ENCODE measurements around the gene SLC7A1. TPM values are rescaled to one million over a fixed set of nuclear protein-coding genes. Genes with fewer than 3 reads are reported as not detected.
A peak's percentile ranks its signal among the peaks of the same experiment; 100 is the strongest.

Gene SLC7A1
- total RNA-seq, 1 donor from 2014 or later, result 27.5 TPM

GRCh38 chr13:29561918-29562317 lies 33.6 kb downstream of the SLC7A1 start:
- no peak for DNase-seq (ENCODE audit: low spot score)

- DNase-seq (ENCODE audit: low spot score), result no peak
Measured at GRCh38 chr13:29556742-29557141, 38.7 kb downstream of the SLC7A1 start.

GRCh38 chr13:29551214-29551613 lies 44.3 kb downstream of the SLC7A1 start:
- no peak for DNase-seq (ENCODE audit: low spot score)

DNA sequence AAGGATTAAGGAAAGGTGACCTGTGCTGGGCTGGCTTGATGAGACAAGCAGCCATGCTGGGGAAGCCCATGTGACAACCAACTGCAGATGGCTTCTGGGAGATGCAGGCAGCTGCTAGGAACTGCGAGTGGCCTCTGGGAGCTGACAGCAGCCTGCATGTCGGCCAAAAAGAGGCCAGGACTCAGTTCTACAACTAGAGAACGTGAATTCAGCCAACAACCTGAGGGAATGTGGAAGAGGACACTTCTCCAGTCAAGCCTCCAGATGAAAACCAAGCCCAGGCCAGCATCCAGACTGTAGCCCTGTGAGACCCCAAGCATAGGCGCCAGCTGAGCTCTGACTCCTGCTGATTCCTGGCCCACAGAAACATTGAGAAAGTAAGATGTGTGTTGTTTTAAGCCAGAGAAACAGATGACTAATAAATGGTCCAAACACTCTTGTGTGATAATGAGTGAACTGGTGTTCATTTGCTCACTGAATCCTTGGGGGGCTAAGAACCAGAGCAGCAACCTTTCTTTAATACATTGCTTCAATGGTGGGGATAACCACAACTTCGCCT lies 45.0 kb downstream of the SLC7A1 start:
- DNase-seq (ENCODE audit: low spot score), result no peak

- DNase-seq (ENCODE audit: low spot score), result peak; percentile 75
Measured at GRCh38 chr13:29548722-29549121, 46.8 kb downstream of the SLC7A1 start.

DNA sequence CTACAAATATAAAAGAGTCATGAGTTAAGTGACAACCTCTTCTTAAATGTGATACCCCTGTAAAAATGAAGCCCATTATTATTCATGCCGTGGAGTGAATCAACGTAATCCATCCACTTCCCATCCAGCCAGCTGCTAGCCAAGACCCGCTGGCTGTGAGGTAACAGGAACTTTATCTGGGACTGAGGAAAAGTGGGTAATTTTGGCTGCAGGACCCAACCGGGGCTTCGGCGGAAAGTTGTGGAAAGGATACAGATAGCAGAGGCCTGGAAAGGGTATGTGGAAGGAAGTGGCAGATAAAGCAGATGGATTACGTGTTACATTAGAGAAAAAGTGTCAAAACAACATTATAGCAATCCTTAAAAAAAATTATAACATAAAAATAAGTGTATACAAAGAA lies 48.3 kb downstream of the SLC7A1 start:
- DNase-seq (ENCODE audit: low spot score), result no peak

GRCh38 chr13:29546662-29547061 lies 48.8 kb downstream of the SLC7A1 start:
- DNase-seq (ENCODE audit: low spot score), result no peak

- no peak for DNase-seq (ENCODE audit: low spot score)
Measured at GRCh38 chr13:29545988-29546387, 49.5 kb downstream of the SLC7A1 start.

GRCh38 chr13:29543230-29544215 lies 52.0 kb downstream of the SLC7A1 start:
- no peak for DNase-seq (ENCODE audit: low spot score)

- DNase-seq (ENCODE audit: low spot score), result no peak
Measured at GRCh38 chr13:29542381-29542780, 53.1 kb downstream of the SLC7A1 start.

GRCh38 chr13:29541400-29541799 lies 54.1 kb downstream of the SLC7A1 start:
- DNase-seq (ENCODE audit: low spot score), result no peak

GRCh38 chr13:29540799-29541198 lies 54.7 kb downstream of the SLC7A1 start:
- DNase-seq (ENCODE audit: low spot score), result no peak

GRCh38 chr13:29540334-29540733 lies 55.2 kb downstream of the SLC7A1 start:
- DNase-seq (ENCODE audit: low spot score), result no peak

GRCh38 chr13:29539856-29540255 lies 55.6 kb downstream of the SLC7A1 start:
- no peak for DNase-seq (ENCODE audit: low spot score)

- no peak for DNase-seq (ENCODE audit: low spot score)
Measured at GRCh38 chr13:29538652-29539040, 56.8 kb downstream of the SLC7A1 start.

DNA sequence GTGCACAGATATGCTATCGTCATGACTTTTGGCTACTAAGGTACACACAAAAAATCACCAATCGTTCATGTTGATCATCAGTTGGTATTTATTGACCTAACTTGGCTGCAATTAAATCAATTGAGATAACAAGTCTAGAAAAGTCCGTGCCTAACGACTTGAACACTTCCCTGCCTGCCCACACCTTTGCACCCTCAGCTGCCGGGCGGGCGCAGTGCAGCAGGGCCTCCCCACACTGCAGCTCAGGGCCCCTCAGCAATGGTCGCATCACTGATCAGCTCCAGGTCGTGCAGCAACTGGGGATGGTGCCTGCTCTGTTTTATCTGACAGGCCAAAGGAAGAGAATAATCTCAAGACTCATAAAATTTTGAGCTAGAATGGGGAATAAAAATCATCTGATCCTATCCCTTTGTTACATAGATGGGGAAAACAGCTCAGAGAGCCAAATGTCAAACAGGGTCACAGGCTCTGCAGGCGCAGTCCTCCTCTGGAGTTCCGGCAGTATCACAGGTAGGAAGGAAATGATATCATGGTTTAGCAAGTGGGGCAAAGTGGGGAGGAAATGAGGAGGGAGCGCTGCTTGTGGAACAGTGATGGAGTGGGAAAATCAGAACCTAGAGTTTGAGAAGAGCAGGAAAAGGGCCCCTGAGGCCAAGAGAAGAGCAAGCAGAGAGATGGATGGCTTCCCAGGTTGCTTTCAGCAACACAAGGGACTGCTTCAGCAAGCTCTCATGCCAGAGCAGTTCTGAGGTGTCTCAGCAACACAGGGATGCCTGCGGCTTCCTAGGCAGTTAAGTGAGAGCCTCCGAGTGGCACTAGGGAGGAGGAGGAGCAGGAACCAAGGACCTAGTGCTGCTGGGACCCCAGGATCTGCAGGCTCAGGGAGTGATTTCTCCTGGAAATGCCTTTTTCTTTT lies 57.5 kb downstream of the SLC7A1 start:
- DNase-seq (ENCODE audit: low spot score), result no peak

DNA sequence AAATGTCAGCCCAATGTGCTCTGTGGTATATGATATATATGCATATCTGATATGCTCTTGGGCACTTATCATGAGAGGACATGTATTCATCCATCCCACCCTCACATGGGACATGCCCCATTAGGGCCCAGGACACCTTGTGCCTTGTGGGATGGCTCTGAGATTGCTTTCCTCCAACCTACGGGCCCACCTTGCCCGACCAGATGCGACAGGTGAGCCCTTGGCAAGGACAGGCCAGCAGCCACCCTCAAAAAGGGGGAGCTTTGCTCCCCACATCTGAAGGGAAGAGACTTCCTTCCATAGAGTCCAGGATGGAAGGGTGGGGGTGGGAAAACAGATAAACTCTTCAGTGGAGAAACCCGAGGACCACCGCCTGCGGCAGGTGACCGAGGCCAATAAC lies 58.6 kb downstream of the SLC7A1 start:
- DNase-seq (ENCODE audit: low spot score), result no peak

- DNase-seq (ENCODE audit: low spot score), result no peak
Measured at GRCh38 chr13:29535663-29536655, 59.5 kb downstream of the SLC7A1 start.

GRCh38 chr13:29534083-29534482 lies 61.4 kb downstream of the SLC7A1 start:
- DNase-seq (ENCODE audit: low spot score), result no peak

- DNase-seq (ENCODE audit: low spot score), result no peak
Measured at GRCh38 chr13:29532821-29533220, 62.7 kb downstream of the SLC7A1 start.

- DNase-seq (ENCODE audit: low spot score), result no peak
Measured at GRCh38 chr13:29532116-29532515, 63.4 kb downstream of the SLC7A1 start.
